Endothelial cell of umbilical vein (primary cell): ENCODE data around the gene PACS1. TPM values are rescaled to one million over a fixed set of nuclear protein-coding genes. Genes with fewer than 3 reads are reported as not detected.
A peak's percentile ranks its signal among the peaks of the same experiment; 100 is the strongest.

Experiments used
- BruUV-seq: library from RNA; stranded (reverse); fragments of 400-500 nt; replicated peaks from 2 replicates; lab custom pipeline; 2021; lab: Mats Ljungman, UMichigan
- CTCF ChIA-PET: fragments of 300-600, 350-600 bp; sonication (Branson Sonifier 250); formaldehyde crosslinking; loops from one replicate; lab custom pipeline; 2021; ENCODE audit warnings: antibody characterized with exemption, inconsistent platforms; lab: Charles Lee
- POLR2A ChIA-PET: fragments of 300-600, 350-600 bp; sonication (Branson Sonifier 250); formaldehyde crosslinking; loops from one replicate; lab custom pipeline; 2021; ENCODE audit warnings: antibody characterized with exemption, inconsistent platforms; lab: Charles Lee
- DNase-seq: peaks from one replicate; pipeline ENCODE4 v3.0.0-alpha.2; 2011; ENCODE audit warnings: low read depth, low spot score
- FAIRE-seq: peaks from 2 replicates; lab custom pipeline; 2011; peaks lifted over from hg19 to GRCh38; lab: Jason Lieb, UNC
- H2AFZ ChIP-seq: 2 replicates; pipeline ENCODE4 v1.6.0; 2012; ENCODE audit warnings: low read depth, low read length, control low read depth, inconsistent platforms
- H3K27ac ChIP-seq: 2 replicates; pipeline ENCODE4 v1.5.1; 2011; ENCODE audit warnings: low read depth, mild to moderate bottlenecking, control low read depth, low read length, moderate library complexity; ENCODE audit not compliant: insufficient read depth
- H3K27me3 ChIP-seq, 2 experiments: 2 replicates each; pipeline versions ENCODE4 v1.6.0 to v1.6.1; 2011; ENCODE audit warnings: low read length in 2 of 2, mixed read lengths in 1 of 2; ENCODE audit not compliant: control insufficient read depth in 2 of 2, insufficient read depth in 2 of 2
- H3K36me3 ChIP-seq, 2 experiments: 2 replicates in 1 of 2; 3 replicates in 1 of 2; pipeline ENCODE4 v1.5.1; 2011; ENCODE audit warnings: low read length in 2 of 2, mild to moderate bottlenecking in 1 of 2, moderate library complexity in 1 of 2; ENCODE audit not compliant: control insufficient read depth in 2 of 2, insufficient read depth in 2 of 2; ENCODE audit errors: extremely low read depth in 1 of 2
- H3K4me1 ChIP-seq: 3 replicates; pipeline ENCODE4 v1.5.1; 2011; ENCODE audit warnings: mild to moderate bottlenecking, low read length; ENCODE audit not compliant: control insufficient read depth, insufficient read depth; ENCODE audit errors: extremely low read depth
- H3K4me2 ChIP-seq: 2 replicates; pipeline ENCODE4 v1.6.1; 2011; ENCODE audit warnings: low read length, control low read depth, mixed read lengths; ENCODE audit not compliant: insufficient read depth
- H3K4me3 ChIP-seq, 3 experiments: fragments of 200-600 bp in 1 of 3; sonication (generic), shearing (Covaris generic) in 1 of 3; replicated peaks in 1 of 3; 2 replicates each; pipeline ENCODE4 v1.5.1; 2011 to 2016; ENCODE audit warnings: control low read depth in 3 of 3, low read length in 3 of 3, mild to moderate bottlenecking in 2 of 3, inconsistent platforms in 1 of 3, low read depth in 1 of 3, moderate library complexity in 1 of 3; ENCODE audit not compliant: insufficient read depth in 1 of 3
- H3K79me2 ChIP-seq: 2 replicates; pipeline ENCODE4 v1.6.0; 2012; ENCODE audit warnings: low read length, inconsistent platforms; ENCODE audit not compliant: control insufficient read depth, insufficient read depth
- H3K9ac ChIP-seq: replicated peaks from 2 replicates; pipeline ENCODE3; 2011; ENCODE audit warnings: low read length, control low read depth; ENCODE audit not compliant: insufficient read depth; ENCODE audit errors: extremely low read depth
- H3K9me1 ChIP-seq: replicated peaks from 3 replicates; pipeline ENCODE4 v1.6.0; 2011; ENCODE audit warnings: mild to moderate bottlenecking, low read length; ENCODE audit not compliant: control insufficient read depth, insufficient read depth; ENCODE audit errors: extremely low read depth
- H3K9me3 ChIP-seq: replicated peaks from 2 replicates; pipeline ENCODE4 v1.5.1; 2012; ENCODE audit warnings: low read length, inconsistent platforms; ENCODE audit not compliant: control insufficient read depth, insufficient read depth
- H4K20me1 ChIP-seq: replicated peaks from 2 replicates; pipeline ENCODE3; 2011; ENCODE audit warnings: mild to moderate bottlenecking, low read length; ENCODE audit not compliant: control insufficient read depth, insufficient read depth; ENCODE audit errors: extremely low read depth
- EZH2 ChIP-seq: IDR thresholded peaks from 2 replicates; pipeline ENCODE4 v1.6.1; 2012; ENCODE audit warnings: borderline replicate concordance, low read depth, mild to moderate bottlenecking, moderate library complexity, low read length, inconsistent platforms; ENCODE audit not compliant: severe bottlenecking
- FOS ChIP-seq: IDR thresholded peaks from 2 replicates; pipeline ENCODE4 v1.6.1; 2011; ENCODE audit warnings: mild to moderate bottlenecking, low read length, moderate library complexity, borderline replicate concordance; ENCODE audit not compliant: insufficient read depth
- POLR2A ChIP-seq: IDR thresholded peaks from 2 replicates; pipeline ENCODE4 v1.6.1; 2012; ENCODE audit warnings: low read depth, mild to moderate bottlenecking, control low read depth, low read length
- POLR2AphosphoS5 ChIP-seq: IDR thresholded peaks from 2 replicates; pipeline ENCODE4 v1.6.1; 2012; ENCODE audit warnings: low read depth, mild to moderate bottlenecking, control low read depth, low read length, moderate library complexity; ENCODE audit not compliant: insufficient read depth
- dilution Hi-C: fragments of 300-500 bp; cut with MboI; formaldehyde crosslinking; loops from one replicate; pipeline ENCODE4 v1.15.0; 2019; ENCODE audit warnings: low sequenced_read_pairs; ENCODE audit not compliant: extremely low pct_ligation_motif_present
- intact Hi-C: fragments of 100-400 bp; cut with micrococcal nuclease; formaldehyde crosslinking; loops from one replicate; pipeline ENCODE4 v1.10.0; 2022
- polyA plus RNA-seq, 4 experiments: library from polyadenylated mRNA; depleted of rRNA in 3 of 4; stranded (reverse) in 3 of 4; unstranded in 1 of 4; fragments of >200 nt; gene quantifications; 2 replicates each; pipeline versions ENCODE4 v1.2.1 to v1.2.3, GENCODE V29; 2011 to 2012; ENCODE audit warnings: missing spikeins in 1 of 4
- total RNA-seq: library from RNA; stranded (reverse); gene quantifications from 2 replicates; pipeline ENCODE4 v1.2.3, GENCODE V29; 2021
- TF ChIP-seq, protein P1 (sequence below): IDR thresholded peaks from 2 replicates; pipeline ENCODE4 v1.6.1; 2011; ENCODE audit not compliant: insufficient read depth, insufficient read length
- TF ChIP-seq, protein P2 (sequence below), 2 donors: IDR thresholded peaks; 1 replicate in 1 of 2; 2 replicates in 1 of 2; pipeline ENCODE4 v1.5.1; 2011; ENCODE audit warnings: low read length in 2 of 2, mild to moderate bottlenecking in 2 of 2, moderate library complexity in 2 of 2, control low read depth in 1 of 2, inconsistent platforms in 1 of 2, low read depth in 1 of 2; ENCODE audit not compliant: insufficient read depth in 1 of 2; ENCODE audit errors: extremely low read depth in 1 of 2

The PACS1 gene
- total and polyA plus RNA-seq, 2 donors (not counting 3 experiments of a cell fraction or from before 2014, with no cell fraction given) = 26.4 to 64.4 TPM

DNA sequence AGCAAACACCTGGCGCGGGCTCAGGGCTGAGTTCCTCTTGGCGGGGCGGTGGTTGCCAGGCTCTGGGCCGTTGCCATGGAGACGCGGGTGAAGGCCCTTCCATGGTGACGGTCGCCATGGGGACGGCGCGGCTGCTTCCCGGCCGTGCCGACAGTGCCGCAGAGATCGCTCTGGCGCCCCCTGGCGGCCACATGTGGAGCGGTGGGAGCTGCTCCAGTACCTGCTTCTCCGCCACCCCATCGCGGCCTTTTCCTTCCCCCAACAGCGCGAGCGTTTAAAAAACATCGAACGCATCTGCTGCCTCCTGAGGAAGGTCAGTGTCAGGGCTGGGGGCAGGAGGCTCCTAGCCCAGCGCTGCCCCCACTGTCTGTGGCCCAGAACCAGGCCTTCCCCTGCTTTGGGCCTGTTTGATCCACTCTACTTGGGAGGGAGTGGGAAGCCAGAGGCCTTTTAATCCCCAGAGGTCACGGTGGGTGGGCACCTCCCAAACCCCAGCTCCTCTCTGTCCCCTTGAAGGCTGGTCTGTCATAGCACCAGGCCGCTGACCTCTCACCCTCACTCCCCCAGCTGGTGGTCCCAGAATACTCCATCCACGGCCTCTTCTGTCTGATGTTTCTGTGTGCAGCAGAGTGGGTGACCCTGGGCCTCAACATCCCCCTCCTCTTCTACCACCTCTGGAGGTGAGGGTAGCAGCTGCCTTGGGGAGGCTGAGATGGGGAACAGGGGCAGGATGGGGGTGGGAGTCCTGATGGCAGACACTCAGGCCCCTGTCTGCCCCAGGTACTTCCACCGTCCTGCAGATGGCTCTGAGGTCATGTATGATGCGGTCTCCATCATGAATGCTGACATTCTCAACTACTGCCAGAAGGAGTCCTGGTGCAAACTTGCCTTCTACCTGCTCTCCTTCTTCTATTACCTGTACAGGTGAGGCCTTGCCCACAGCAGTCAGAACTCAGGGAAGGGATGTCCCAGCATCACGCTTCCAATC lies 212.7 kb downstream of the PACS1 start:
- dilution Hi-C loops (no loop called here), intact Hi-C loops (loop anchor here (1.0 kb wide), 1 partner anchor 60 kb away; no protein-coding TSS in a partner anchor)
- FAIRE-seq = peak; percentile 94
- CTCF ChIA-PET = interaction anchor here (0.7 to 3.2 kb wide), 14 partner anchors 8 to 103 kb away, joined by 3 to 53 read pairs (median 6); partner anchors contain the start of genes CD248, RAB1B, RIN1 and TMEM151A
- Histone ChIP-seq H3K4me3 (no peak overlapping the region), H3K27ac (no peak overlapping the region), H3K4me1 (peaks cover under 1% of the 10 kb centered on the region), H4K20me1 (no peaks in the 10 kb centered on the region), H3K9me3 (no peaks in the 10 kb centered on the region), H2AFZ (no peak overlapping the region), H3K79me2 (peaks cover 4% of the 10 kb centered on the region), H3K9me1 (no peaks in the 10 kb centered on the region), H3K9ac (no peak overlapping the region), H3K4me2 (no peak overlapping the region), H3K27me3 (peaks cover 0 to 4% of the 10 kb centered on the region in 2 experiments), H3K36me3 (peaks cover 0 to 7% of the 10 kb centered on the region in 2 experiments)
- no TSS peak for BruUV-seq
- peak; percentile 92 for DNase-seq
- TF ChIP-seq, protein P1, sequence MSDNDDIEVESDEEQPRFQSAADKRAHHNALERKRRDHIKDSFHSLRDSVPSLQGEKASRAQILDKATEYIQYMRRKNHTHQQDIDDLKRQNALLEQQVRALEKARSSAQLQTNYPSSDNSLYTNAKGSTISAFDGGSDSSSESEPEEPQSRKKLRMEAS = peak; percentile 88
- TF ChIP-seq EZH2 (no peak), FOS (no peak), POLR2AphosphoS5 (peak; percentile 84), POLR2A (peak; percentile 74)
- TF ChIP-seq, protein P2, sequence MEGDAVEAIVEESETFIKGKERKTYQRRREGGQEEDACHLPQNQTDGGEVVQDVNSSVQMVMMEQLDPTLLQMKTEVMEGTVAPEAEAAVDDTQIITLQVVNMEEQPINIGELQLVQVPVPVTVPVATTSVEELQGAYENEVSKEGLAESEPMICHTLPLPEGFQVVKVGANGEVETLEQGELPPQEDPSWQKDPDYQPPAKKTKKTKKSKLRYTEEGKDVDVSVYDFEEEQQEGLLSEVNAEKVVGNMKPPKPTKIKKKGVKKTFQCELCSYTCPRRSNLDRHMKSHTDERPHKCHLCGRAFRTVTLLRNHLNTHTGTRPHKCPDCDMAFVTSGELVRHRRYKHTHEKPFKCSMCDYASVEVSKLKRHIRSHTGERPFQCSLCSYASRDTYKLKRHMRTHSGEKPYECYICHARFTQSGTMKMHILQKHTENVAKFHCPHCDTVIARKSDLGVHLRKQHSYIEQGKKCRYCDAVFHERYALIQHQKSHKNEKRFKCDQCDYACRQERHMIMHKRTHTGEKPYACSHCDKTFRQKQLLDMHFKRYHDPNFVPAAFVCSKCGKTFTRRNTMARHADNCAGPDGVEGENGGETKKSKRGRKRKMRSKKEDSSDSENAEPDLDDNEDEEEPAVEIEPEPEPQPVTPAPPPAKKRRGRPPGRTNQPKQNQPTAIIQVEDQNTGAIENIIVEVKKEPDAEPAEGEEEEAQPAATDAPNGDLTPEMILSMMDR (IDR thresholded peaks at IDR 0.05; ENCODE audit: extremely low read depth in 1 of 2, insufficient read depth in 1 of 2, low read depth in 1 of 2, low read length in 2 of 2) = peak; percentile 98 to 100
- POLR2A ChIA-PET = no interaction called here
